ENCODE measurements around the gene PPFIA1. TPM values are rescaled to one million over a fixed set of nuclear protein-coding genes. Genes with fewer than 3 reads are reported as not detected.

PPFIA1 gene
- total RNA-seq, 2 experiments from 2014 or later: 34.6 to 53.9 TPM

GRCh38 chr11:70226183-70226582 is 44.3 kb upstream of the PPFIA1 start:
- no peak overlapping the region for H3K4me3 ChIP-seq (ENCODE audit: low read depth, low read length, poor library complexity, severe bottlenecking)
- DNase-seq (ENCODE audit: low spot score): no peak
- no peaks in the 10 kb centered on the region for H3K4me1 ChIP-seq (ENCODE audit: insufficient read depth, low read length, poor library complexity, severe bottlenecking)
- ChIA-PET CTCF (ENCODE audit: unreplicated experiment) (no interaction called here), POLR2A (interaction anchor here (0.7 kb wide), 2 partner anchors 72 to 377 kb away, joined by 3 read pairs; no protein-coding TSS in a partner anchor)
- no TSS peak for BruUV-seq (replicated peaks)
- H4K20me1 ChIP-seq (ENCODE audit: insufficient read depth, low read length): no peaks in the 10 kb centered on the region
- intact Hi-C loops (cut with micrococcal nuclease; ENCODE audit: unreplicated experiment): no loop called here
- H3K9me3 ChIP-seq (ENCODE audit: low read length): no peaks in the 10 kb centered on the region
- no peaks in the 10 kb centered on the region for H3K36me3 ChIP-seq (ENCODE audit: insufficient read depth, low read length)
- TF ChIP-seq EZH2phosphoT487 (IDR thresholded peaks at IDR 0.05; ENCODE audit: borderline replicate concordance, low read depth, low read length): no peak
- H3K4me2 ChIP-seq (ENCODE audit: low read length): no peak overlapping the region
- no peak overlapping the region for H2AFZ ChIP-seq (ENCODE audit: low read length)
- H3K9me2 ChIP-seq (ENCODE audit: insufficient read depth, low read length): no peaks in the 10 kb centered on the region
- no peak overlapping the region for H3K27ac ChIP-seq (ENCODE audit: low read depth, low read length, poor library complexity, severe bottlenecking)
- no peaks in the 10 kb centered on the region for H3K79me2 ChIP-seq (ENCODE audit: insufficient read depth, low read depth, low read length)

DNA sequence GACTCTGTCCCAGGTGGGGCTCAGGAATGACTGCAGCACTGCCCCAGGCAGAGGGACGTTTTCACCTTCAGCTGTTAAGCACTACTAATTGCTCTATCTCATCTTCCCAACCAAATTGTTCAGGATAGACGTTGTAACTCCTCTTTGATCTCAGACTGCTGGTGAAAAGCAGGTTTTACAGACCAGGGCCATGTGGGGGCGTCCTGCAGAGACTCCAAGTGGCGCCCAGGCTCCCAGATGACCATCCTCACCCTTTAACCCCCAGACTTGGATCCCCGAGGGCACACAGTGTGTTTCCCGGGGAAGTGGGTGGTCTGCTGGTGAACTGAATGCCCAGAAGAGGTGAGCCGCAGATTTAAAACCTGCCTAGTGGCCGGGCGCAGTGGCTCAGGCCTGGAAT is 43.5 kb upstream of the PPFIA1 start:
- Histone ChIP-seq H3K4me2 (ENCODE audit: low read length) (no peak overlapping the region), H3K27ac (ENCODE audit: low read depth, low read length, poor library complexity, severe bottlenecking) (no peak overlapping the region), H3K9me3 (ENCODE audit: low read length) (no peaks in the 10 kb centered on the region), H3K79me2 (ENCODE audit: insufficient read depth, low read depth, low read length) (no peaks in the 10 kb centered on the region), H4K20me1 (ENCODE audit: insufficient read depth, low read length) (no peaks in the 10 kb centered on the region), H2AFZ (ENCODE audit: low read length) (no peak overlapping the region), H3K4me1 (ENCODE audit: insufficient read depth, low read length, poor library complexity, severe bottlenecking) (no peaks in the 10 kb centered on the region), H3K9me2 (ENCODE audit: insufficient read depth, low read length) (no peaks in the 10 kb centered on the region), H3K4me3 (ENCODE audit: low read depth, low read length, poor library complexity, severe bottlenecking) (no peak overlapping the region), H3K36me3 (ENCODE audit: insufficient read depth, low read length) (no peaks in the 10 kb centered on the region)
- BruUV-seq (replicated peaks): no TSS peak
- TF ChIP-seq, protein P1, sequence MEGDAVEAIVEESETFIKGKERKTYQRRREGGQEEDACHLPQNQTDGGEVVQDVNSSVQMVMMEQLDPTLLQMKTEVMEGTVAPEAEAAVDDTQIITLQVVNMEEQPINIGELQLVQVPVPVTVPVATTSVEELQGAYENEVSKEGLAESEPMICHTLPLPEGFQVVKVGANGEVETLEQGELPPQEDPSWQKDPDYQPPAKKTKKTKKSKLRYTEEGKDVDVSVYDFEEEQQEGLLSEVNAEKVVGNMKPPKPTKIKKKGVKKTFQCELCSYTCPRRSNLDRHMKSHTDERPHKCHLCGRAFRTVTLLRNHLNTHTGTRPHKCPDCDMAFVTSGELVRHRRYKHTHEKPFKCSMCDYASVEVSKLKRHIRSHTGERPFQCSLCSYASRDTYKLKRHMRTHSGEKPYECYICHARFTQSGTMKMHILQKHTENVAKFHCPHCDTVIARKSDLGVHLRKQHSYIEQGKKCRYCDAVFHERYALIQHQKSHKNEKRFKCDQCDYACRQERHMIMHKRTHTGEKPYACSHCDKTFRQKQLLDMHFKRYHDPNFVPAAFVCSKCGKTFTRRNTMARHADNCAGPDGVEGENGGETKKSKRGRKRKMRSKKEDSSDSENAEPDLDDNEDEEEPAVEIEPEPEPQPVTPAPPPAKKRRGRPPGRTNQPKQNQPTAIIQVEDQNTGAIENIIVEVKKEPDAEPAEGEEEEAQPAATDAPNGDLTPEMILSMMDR (conservative IDR thresholded peaks at IDR 0.05; ENCODE audit: low read length): peak; percentile 67
- no peak for TF ChIP-seq EZH2phosphoT487 (IDR thresholded peaks at IDR 0.05; ENCODE audit: borderline replicate concordance, low read depth, low read length)
- intact Hi-C loops (cut with micrococcal nuclease; ENCODE audit: unreplicated experiment): no loop called here
- CTCF ChIA-PET (ENCODE audit: unreplicated experiment): no interaction called here
- POLR2A ChIA-PET: no interaction called here
- DNase-seq (ENCODE audit: low spot score): no peak

DNA sequence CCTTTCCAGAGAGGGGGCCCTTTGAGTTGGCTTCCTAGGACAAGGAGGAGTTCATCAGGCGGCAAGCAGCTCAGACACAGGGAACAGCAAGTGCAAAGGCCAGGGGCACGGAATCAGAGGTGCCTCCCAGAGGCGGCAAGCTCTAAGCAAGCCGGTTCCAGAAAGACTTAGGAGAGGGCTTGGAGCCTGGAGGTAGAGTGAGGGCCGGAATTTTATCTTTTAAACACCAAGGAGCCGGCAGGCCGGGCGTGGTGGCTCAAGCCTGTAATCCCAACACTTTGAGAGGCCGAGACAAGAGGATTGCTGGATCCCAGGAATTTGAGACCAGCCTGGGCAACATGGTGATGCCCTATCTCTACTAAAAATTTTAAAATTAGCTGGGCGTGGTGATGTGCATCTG is 40.8 kb upstream of the PPFIA1 start:
- H4K20me1 ChIP-seq (ENCODE audit: insufficient read depth, low read length): no peaks in the 10 kb centered on the region
- CTCF ChIA-PET (ENCODE audit: unreplicated experiment): no interaction called here
- BruUV-seq (replicated peaks): no TSS peak
- H3K4me3 ChIP-seq (ENCODE audit: low read depth, low read length, poor library complexity, severe bottlenecking): no peak overlapping the region
- intact Hi-C loops (cut with micrococcal nuclease; ENCODE audit: unreplicated experiment): no loop called here
- H3K27ac ChIP-seq (ENCODE audit: low read depth, low read length, poor library complexity, severe bottlenecking): no peak overlapping the region
- H3K9me3 ChIP-seq (ENCODE audit: low read length): no peaks in the 10 kb centered on the region
- no peak for DNase-seq (ENCODE audit: low spot score)
- POLR2A ChIA-PET: no interaction called here
- H3K79me2 ChIP-seq (ENCODE audit: insufficient read depth, low read depth, low read length): no peaks in the 10 kb centered on the region
- H3K36me3 ChIP-seq (ENCODE audit: insufficient read depth, low read length): no peaks in the 10 kb centered on the region
- H3K9me2 ChIP-seq (ENCODE audit: insufficient read depth, low read length): no peaks in the 10 kb centered on the region
- no peaks in the 10 kb centered on the region for H3K4me1 ChIP-seq (ENCODE audit: insufficient read depth, low read length, poor library complexity, severe bottlenecking)
- H3K4me2 ChIP-seq (ENCODE audit: low read length): no peak overlapping the region
- TF ChIP-seq EZH2phosphoT487 (IDR thresholded peaks at IDR 0.05; ENCODE audit: borderline replicate concordance, low read depth, low read length): no peak
- TF ChIP-seq, protein P1 (conservative IDR thresholded peaks at IDR 0.05; ENCODE audit: low read length): no peak
- no peak overlapping the region for H2AFZ ChIP-seq (ENCODE audit: low read length)
